ENCODE results near the gene C1orf87.

C1orf87 gene

DNA sequence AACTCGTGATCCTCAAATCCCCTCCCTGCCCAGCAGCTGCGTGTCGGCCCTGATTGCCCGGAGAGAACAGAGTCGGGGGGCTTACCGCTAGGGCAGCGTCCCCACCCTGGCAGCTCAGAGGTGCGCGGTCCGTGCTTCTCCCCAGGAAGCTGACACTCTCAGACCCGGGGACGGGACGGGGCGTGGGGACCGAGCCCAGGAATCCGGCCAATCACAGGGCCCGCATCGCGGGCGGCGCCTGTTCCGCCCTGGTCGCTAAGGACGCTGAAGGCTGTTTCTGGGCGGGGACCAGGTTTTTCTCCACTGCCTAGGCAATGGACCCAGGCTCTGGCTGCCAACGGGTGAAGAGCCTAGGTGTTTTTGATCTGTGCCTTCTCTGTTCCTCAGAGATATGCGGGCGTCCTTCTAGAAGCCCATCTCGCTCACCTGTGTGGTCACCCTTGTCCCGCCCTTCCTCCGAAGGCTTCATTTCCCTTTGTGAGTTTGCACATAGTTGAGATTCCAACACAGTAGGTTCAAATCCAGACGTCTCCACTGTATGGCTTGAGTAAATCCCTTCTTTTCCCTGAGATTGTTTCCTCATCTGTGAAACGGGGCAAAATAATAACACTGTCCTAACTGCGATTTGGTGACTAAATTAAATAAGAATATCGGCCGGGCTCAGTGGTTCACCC is at the start of gene C1orf87:
C1orf87 (minus strand) TSS at position 166 of the 674 bp plus-strand sequence. CDS start 1,127 bp downstream, outside the sequence.
- H3K27ac Mint-ChIP-seq (ENCODE audit: low read depth) = no peak within 1 kb of the TSS
- H3K36me3 Mint-ChIP-seq (ENCODE audit: insufficient read depth) = no peaks in the 10 kb centered on the region
- no peaks in the 10 kb centered on the region for H3K4me1 Mint-ChIP-seq
- peaks cover 27% of the 10 kb centered on the region for H3K27me3 Mint-ChIP-seq
- H3K4me3 Mint-ChIP-seq = no peak within 1 kb of the TSS
- H3K9me3 Mint-ChIP-seq = no peaks in the 10 kb centered on the region
- ATAC-seq (replicated peaks; ENCODE audit: extremely low read depth, poor library complexity, severe bottlenecking) = no peak
- DNase-seq (ENCODE audit: low spot score in 2 of 2) = no peak

DNA sequence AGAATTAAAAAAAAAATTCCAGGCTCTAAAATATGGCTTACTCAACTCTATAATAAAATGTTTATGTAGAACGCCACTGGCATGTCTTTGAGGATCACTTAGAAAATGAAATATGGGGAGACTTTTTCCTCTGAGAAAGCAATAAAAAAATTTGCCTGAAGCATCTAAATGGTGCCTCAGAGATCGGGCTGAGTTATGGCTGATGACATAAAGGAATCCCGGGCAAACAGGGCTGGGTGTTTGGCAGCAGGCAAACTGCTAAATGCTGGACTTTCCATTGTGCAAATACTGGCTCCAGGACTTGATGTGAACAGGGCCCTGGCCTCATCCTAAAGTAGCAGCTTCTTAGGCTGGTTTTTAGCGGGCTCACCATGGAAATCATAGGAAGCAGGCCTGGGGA is 44.5 kb upstream of the C1orf87 start:
- Mint-ChIP-seq H3K27me3 (peaks cover 3% of the 10 kb centered on the region), H3K4me3 (no peak overlapping the region), H3K9me3 (no peaks in the 10 kb centered on the region), H3K27ac (ENCODE audit: low read depth) (no peak overlapping the region), H3K4me1 (no peaks in the 10 kb centered on the region), H3K36me3 (ENCODE audit: insufficient read depth) (no peaks in the 10 kb centered on the region)
- ATAC-seq (replicated peaks; ENCODE audit: extremely low read depth, poor library complexity, severe bottlenecking) = no peak
- no peak for DNase-seq (ENCODE audit: low spot score in 2 of 2)

DNA sequence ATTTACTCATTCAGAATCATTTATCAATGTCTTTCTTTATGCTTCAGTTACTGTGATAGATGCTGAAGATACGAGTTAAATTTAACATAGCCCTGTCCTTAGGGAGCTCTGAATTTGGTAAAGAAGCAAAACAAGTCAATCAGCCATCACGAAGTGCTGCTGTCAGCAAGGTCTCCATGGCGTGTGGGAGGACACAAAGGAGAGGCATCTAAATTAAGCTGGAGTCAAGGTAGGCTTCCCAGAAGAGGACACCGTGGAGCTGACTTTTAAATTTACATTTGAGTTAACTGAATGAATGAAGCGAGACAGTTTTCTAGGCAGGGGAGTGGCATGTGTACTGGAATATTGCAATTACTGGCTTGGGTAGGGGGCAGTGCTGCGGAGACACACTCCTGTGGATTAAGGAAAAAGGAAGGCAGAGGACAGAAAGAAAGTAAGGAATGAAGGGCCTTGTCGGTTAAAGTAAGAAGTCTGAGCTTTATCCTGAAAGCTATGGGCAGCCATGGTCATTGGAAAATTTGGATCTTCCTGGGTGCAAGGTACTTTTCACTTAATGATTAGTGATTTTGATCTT is 41.3 kb upstream of the C1orf87 start:
- Mint-ChIP-seq H3K27me3 (peaks cover 11% of the 10 kb centered on the region), H3K9me3 (no peaks in the 10 kb centered on the region), H3K36me3 (ENCODE audit: insufficient read depth) (no peaks in the 10 kb centered on the region), H3K27ac (ENCODE audit: low read depth) (no peak overlapping the region), H3K4me1 (no peaks in the 10 kb centered on the region), H3K4me3 (no peak overlapping the region)
- ATAC-seq (replicated peaks; ENCODE audit: extremely low read depth, poor library complexity, severe bottlenecking) = no peak
- no peak for DNase-seq (ENCODE audit: low spot score in 2 of 2)

- Mint-ChIP-seq H3K4me1 (no peaks in the 10 kb centered on the region), H3K4me3 (no peak overlapping the region), H3K9me3 (no peaks in the 10 kb centered on the region), H3K27me3 (peaks cover 11% of the 10 kb centered on the region), H3K36me3 (ENCODE audit: insufficient read depth) (no peaks in the 10 kb centered on the region), H3K27ac (ENCODE audit: low read depth) (no peak overlapping the region)
- ATAC-seq (replicated peaks; ENCODE audit: extremely low read depth, poor library complexity, severe bottlenecking) = no peak
- no peak for DNase-seq (ENCODE audit: low spot score in 2 of 2)
These were observed 40.0 kb upstream of the C1orf87 start for GRCh38 chr1:60113596-60113995.

- H3K4me3 Mint-ChIP-seq = no peak overlapping the region
- no peak for ATAC-seq (replicated peaks; ENCODE audit: extremely low read depth, poor library complexity, severe bottlenecking)
- H3K4me1 Mint-ChIP-seq = no peaks in the 10 kb centered on the region
- no peak for DNase-seq (ENCODE audit: low spot score in 2 of 2)
- no peaks in the 10 kb centered on the region for H3K36me3 Mint-ChIP-seq (ENCODE audit: insufficient read depth)
- H3K9me3 Mint-ChIP-seq = no peaks in the 10 kb centered on the region
- no peak overlapping the region for H3K27ac Mint-ChIP-seq (ENCODE audit: low read depth)
- peaks cover 11% of the 10 kb centered on the region for H3K27me3 Mint-ChIP-seq
These were observed 39.5 kb upstream of the C1orf87 start for GRCh38 chr1:60113028-60113427.

- DNase-seq (ENCODE audit: low spot score in 2 of 2) (no peak), ATAC-seq (replicated peaks; ENCODE audit: extremely low read depth, poor library complexity, severe bottlenecking) (no peak)
- no peaks in the 10 kb centered on the region for H3K9me3 Mint-ChIP-seq
- no peaks in the 10 kb centered on the region for H3K36me3 Mint-ChIP-seq (ENCODE audit: insufficient read depth)
- no peak overlapping the region for H3K27ac Mint-ChIP-seq (ENCODE audit: low read depth)
- no peaks in the 10 kb centered on the region for H3K4me1 Mint-ChIP-seq
- H3K4me3 Mint-ChIP-seq = no peak overlapping the region
- H3K27me3 Mint-ChIP-seq = peaks cover 11% of the 10 kb centered on the region
These were observed 38.1 kb upstream of the C1orf87 start for GRCh38 chr1:60111716-60112115.

DNA sequence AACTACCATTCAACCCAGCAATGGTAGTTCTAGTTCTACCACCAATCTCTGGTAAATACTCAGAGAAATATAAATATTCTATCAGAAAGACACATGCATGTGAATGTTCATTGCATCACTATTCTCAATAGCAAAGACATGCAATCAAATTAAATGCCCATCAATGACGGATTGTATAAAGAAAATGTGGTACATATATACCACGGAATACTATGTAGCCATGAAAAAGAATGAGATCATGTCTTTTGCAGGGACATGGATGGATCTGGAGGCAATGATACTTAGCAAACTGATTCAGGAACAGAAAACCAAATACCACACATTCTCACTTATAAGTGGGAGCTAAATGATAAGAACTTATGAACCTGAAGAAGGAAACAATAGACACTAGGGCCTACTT is 37.5 kb upstream of the C1orf87 start:
- Mint-ChIP-seq H3K36me3 (ENCODE audit: insufficient read depth) (no peaks in the 10 kb centered on the region), H3K9me3 (no peaks in the 10 kb centered on the region), H3K4me3 (no peak overlapping the region), H3K27ac (ENCODE audit: low read depth) (no peak overlapping the region), H3K27me3 (peaks cover 11% of the 10 kb centered on the region), H3K4me1 (no peaks in the 10 kb centered on the region)
- ATAC-seq (replicated peaks; ENCODE audit: extremely low read depth, poor library complexity, severe bottlenecking) (no peak), DNase-seq (ENCODE audit: low spot score in 2 of 2) (no peak)

DNA sequence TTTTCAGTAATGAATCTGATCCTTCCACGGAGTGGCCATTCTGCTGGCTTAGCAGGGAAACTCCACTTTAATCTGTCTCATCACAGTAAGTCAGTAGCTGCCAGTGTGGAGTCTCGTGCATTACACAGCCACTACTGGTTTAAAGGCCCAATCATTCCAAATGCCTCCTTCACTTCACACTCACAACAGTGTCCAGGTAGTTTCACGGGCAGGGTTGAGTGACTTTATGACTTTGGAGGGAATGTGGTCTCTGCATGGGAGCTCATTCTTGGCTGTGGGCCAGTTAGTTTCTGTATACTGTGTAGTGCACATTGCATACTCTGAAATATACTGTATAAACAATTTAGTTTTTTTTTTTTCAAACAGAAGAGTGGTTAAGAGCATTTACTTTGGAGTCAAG is 34.6 kb upstream of the C1orf87 start:
- H3K4me3 Mint-ChIP-seq = no peak overlapping the region
- peaks cover 9% of the 10 kb centered on the region for H3K27me3 Mint-ChIP-seq
- ATAC-seq (replicated peaks; ENCODE audit: extremely low read depth, poor library complexity, severe bottlenecking) (no peak), DNase-seq (ENCODE audit: low spot score in 2 of 2) (no peak)
- H3K27ac Mint-ChIP-seq (ENCODE audit: low read depth) = no peak overlapping the region
- H3K9me3 Mint-ChIP-seq = peaks cover 6% of the 10 kb centered on the region
- no peaks in the 10 kb centered on the region for H3K36me3 Mint-ChIP-seq (ENCODE audit: insufficient read depth)
- no peaks in the 10 kb centered on the region for H3K4me1 Mint-ChIP-seq

- no peak overlapping the region for H3K27ac Mint-ChIP-seq (ENCODE audit: low read depth)
- ATAC-seq (replicated peaks; ENCODE audit: extremely low read depth, poor library complexity, severe bottlenecking) (no peak), DNase-seq (ENCODE audit: low spot score in 2 of 2) (no peak)
- no peaks in the 10 kb centered on the region for H3K36me3 Mint-ChIP-seq (ENCODE audit: insufficient read depth)
- peaks cover 6% of the 10 kb centered on the region for H3K9me3 Mint-ChIP-seq
- H3K4me1 Mint-ChIP-seq = no peaks in the 10 kb centered on the region
- H3K4me3 Mint-ChIP-seq = no peak overlapping the region
- no peaks in the 10 kb centered on the region for H3K27me3 Mint-ChIP-seq
These were observed 29.6 kb upstream of the C1orf87 start for GRCh38 chr1:60103186-60103585.

GRCh38 chr1:60102267-60103061 is 28.9 kb upstream of the C1orf87 start:
- no peak for ATAC-seq (replicated peaks; ENCODE audit: extremely low read depth, poor library complexity, severe bottlenecking)
- Mint-ChIP-seq H3K4me3 (no peak overlapping the region), H3K36me3 (ENCODE audit: insufficient read depth) (no peaks in the 10 kb centered on the region)

DNA sequence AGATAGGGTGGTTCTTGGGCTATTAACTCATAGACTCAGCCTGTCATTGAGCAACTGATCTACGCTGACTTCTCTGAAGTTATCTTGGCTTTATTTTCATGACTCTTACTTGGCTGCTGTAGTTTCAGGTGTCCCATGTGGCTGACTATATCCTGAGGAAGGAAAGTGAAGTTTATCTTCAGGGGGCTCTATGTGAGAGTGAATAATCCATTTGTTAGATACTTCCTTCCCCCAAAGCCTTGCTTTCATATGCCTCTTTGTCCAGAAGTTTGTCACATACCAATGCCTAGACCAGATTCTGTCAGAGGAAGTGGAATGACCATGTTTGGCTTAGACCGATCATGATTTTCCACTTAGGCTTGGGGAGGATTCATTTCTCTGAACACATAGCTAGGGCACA is 27.9 kb upstream of the C1orf87 start:
- ATAC-seq (replicated peaks; ENCODE audit: extremely low read depth, poor library complexity, severe bottlenecking) (no peak), DNase-seq (ENCODE audit: low spot score in 2 of 2) (no peak)
- H3K27ac Mint-ChIP-seq (ENCODE audit: low read depth) = no peak overlapping the region
- H3K36me3 Mint-ChIP-seq (ENCODE audit: insufficient read depth) = no peaks in the 10 kb centered on the region
- no peaks in the 10 kb centered on the region for H3K4me1 Mint-ChIP-seq
- H3K4me3 Mint-ChIP-seq = no peak overlapping the region
- peaks cover 6% of the 10 kb centered on the region for H3K9me3 Mint-ChIP-seq
- H3K27me3 Mint-ChIP-seq = no peaks in the 10 kb centered on the region

More at GRCh38 chr1:60102267-60103061, 28.9 kb upstream of the C1orf87 start:
- DNase-seq (ENCODE audit: low spot score in 2 of 2) = no peak
- H3K27ac Mint-ChIP-seq (ENCODE audit: low read depth) = no peak overlapping the region
- no peaks in the 10 kb centered on the region for H3K4me1 Mint-ChIP-seq
- H3K9me3 Mint-ChIP-seq = peaks cover 6% of the 10 kb centered on the region
- no peaks in the 10 kb centered on the region for H3K27me3 Mint-ChIP-seq

DNA sequence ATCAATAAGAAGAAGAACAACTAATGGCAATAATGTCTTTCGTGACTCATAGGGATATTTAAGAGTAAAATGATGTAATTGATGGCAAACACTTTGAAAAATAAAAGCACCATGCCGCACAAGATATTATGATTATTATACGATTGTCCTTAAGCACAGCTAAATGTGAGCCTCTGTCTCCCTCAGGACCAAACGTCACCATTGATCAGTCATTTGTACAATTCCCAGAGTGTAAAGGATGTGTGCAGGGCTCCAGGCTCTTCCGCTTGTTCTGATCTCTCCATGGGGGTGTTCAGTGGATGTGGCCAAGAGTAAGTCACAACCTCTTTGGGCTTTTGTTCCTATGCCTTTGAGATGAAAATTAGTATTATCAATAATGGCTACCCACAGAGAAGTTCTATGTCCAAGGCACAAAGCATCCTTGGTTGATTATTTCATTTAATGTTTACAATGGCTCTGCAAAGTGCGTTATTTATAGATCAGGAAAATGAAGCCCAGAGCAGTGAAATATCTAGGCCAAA is 17.7 kb upstream of the C1orf87 start:
- H3K27me3 Mint-ChIP-seq = peaks cover 7% of the 10 kb centered on the region
- H3K9me3 Mint-ChIP-seq = no peaks in the 10 kb centered on the region
- no peaks in the 10 kb centered on the region for H3K4me1 Mint-ChIP-seq
- no peaks in the 10 kb centered on the region for H3K36me3 Mint-ChIP-seq (ENCODE audit: insufficient read depth)
- DNase-seq (ENCODE audit: low spot score in 2 of 2) (no peak), ATAC-seq (replicated peaks; ENCODE audit: extremely low read depth, poor library complexity, severe bottlenecking) (no peak)
- H3K4me3 Mint-ChIP-seq = no peak overlapping the region
- H3K27ac Mint-ChIP-seq (ENCODE audit: low read depth) = no peak overlapping the region

GRCh38 chr1:60090655-60091054 is 17.1 kb upstream of the C1orf87 start:
- no peak for ATAC-seq (replicated peaks; ENCODE audit: extremely low read depth, poor library complexity, severe bottlenecking)
- Mint-ChIP-seq H3K4me3 (no peak overlapping the region), H3K4me1 (no peaks in the 10 kb centered on the region), H3K36me3 (ENCODE audit: insufficient read depth) (no peaks in the 10 kb centered on the region), H3K9me3 (no peaks in the 10 kb centered on the region), H3K27ac (ENCODE audit: low read depth) (no peak overlapping the region), H3K27me3 (peaks cover 7% of the 10 kb centered on the region)
- no peak for DNase-seq (ENCODE audit: low spot score in 2 of 2)

All from central memory CD8-positive, alpha-beta T cell (primary cell).